SK-N-SH treated with all-trans-retinoic acid at 6 μM for 48 hours (cell line): ENCODE measurements around the gene SLC9A2.

Experiments used
- ARNTL ChIP-seq: fragments of 450-650 bp; formaldehyde crosslinking; IDR thresholded peaks from 2 replicates; pipeline ENCODE4 v1.5.0; 2020; ENCODE audit warnings: low read depth, mild to moderate bottlenecking, moderate library complexity, borderline replicate concordance
- BACH2 ChIP-seq: fragments of 250-450 bp; sonication (Bioruptor Pico); IDR thresholded peaks from 2 replicates; pipeline ENCODE4 v1.9.0; 2021; ENCODE audit warnings: mild to moderate bottlenecking, borderline replicate concordance
- ZFP3 ChIP-seq: fragments of 250-450 bp; sonication (Bioruptor Pico); IDR thresholded peaks from 2 replicates; pipeline ENCODE4 v1.5.0; 2020; ENCODE audit warnings: mild to moderate bottlenecking, moderate library complexity
- TF ChIP-seq, protein P1 (sequence below): fragments of 250-450 bp; sonication (Bioruptor Pico); IDR thresholded peaks from 2 replicates; pipeline ENCODE4 v1.8.0; 2020; ENCODE audit warnings: mild to moderate bottlenecking, moderate library complexity, borderline replicate concordance
- TF ChIP-seq, protein P2 (sequence below): fragments of 250-450 bp; sonication (Bioruptor Pico); IDR thresholded peaks from 2 replicates; pipeline ENCODE4 v1.5.1; 2020; ENCODE audit warnings: low read depth, mild to moderate bottlenecking, moderate library complexity

DNA sequence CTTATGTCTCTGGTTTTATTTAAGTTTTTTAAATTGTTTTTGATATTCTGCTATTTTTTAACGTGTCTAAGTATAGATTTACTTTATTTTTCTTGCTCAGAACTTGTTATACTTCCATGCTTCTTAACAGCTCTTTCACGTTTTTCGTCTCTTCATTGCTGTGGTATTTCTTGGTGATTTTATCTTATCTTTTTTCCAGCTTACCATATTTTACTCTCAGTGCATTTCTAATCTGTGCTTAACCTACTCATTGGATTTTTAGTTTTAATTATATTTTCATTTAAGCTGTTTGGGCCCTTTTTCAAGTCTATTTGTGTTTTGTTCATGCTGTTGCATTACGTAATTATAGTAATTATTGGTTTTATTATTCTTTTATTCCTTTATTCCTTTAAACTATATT, 11.1 kb downstream of the SLC9A2 start:
- TF ChIP-seq ZFP3 (CRISPR knock-in tag) (no peak), ARNTL (CRISPR knock-in tag) (no peak), BACH2 (CRISPR knock-in tag) (no peak)
- TF ChIP-seq, protein P1, sequence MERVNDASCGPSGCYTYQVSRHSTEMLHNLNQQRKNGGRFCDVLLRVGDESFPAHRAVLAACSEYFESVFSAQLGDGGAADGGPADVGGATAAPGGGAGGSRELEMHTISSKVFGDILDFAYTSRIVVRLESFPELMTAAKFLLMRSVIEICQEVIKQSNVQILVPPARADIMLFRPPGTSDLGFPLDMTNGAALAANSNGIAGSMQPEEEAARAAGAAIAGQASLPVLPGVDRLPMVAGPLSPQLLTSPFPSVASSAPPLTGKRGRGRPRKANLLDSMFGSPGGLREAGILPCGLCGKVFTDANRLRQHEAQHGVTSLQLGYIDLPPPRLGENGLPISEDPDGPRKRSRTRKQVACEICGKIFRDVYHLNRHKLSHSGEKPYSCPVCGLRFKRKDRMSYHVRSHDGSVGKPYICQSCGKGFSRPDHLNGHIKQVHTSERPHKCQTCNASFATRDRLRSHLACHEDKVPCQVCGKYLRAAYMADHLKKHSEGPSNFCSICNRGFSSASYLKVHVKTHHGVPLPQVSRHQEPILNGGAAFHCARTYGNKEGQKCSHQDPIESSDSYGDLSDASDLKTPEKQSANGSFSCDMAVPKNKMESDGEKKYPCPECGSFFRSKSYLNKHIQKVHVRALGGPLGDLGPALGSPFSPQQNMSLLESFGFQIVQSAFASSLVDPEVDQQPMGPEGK (CRISPR knock-in tag): no peak
- TF ChIP-seq, protein P2, sequence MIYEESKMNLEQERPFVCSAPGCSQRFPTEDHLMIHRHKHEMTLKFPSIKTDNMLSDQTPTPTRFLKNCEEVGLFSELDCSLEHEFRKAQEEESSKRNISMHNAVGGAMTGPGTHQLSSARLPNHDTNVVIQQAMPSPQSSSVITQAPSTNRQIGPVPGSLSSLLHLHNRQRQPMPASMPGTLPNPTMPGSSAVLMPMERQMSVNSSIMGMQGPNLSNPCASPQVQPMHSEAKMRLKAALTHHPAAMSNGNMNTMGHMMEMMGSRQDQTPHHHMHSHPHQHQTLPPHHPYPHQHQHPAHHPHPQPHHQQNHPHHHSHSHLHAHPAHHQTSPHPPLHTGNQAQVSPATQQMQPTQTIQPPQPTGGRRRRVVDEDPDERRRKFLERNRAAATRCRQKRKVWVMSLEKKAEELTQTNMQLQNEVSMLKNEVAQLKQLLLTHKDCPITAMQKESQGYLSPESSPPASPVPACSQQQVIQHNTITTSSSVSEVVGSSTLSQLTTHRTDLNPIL (CRISPR knock-in tag): no peak
